Panc1 (cell line): Measurements from ENCODE around the gene NPM1. TPM values are rescaled to one million over a fixed set of nuclear protein-coding genes. Genes with fewer than 3 reads are reported as not detected.
A peak's percentile ranks its signal among the peaks of the same experiment; 100 is the strongest.
"Not testable (repeated sequence)": the region's sequence is repeated elsewhere in the genome, so short reads cannot be mapped to it uniquely, and the experiment has no call there.

Experiments used
- ATAC-seq: fragments of 200-7000 bp; cut with Tn5 transposase; 2 replicates; pipeline ENCODE4 v1.9.1; 2020; ENCODE audit warnings: mild to moderate bottlenecking, moderate library complexity
- BruUV-seq: library from RNA; stranded (reverse); fragments of 400-500 nt; replicated peaks from 2 replicates; lab custom pipeline; 2021; lab: Mats Ljungman, UMichigan
- CTCF ChIA-PET: fragments of 300-600 bp; sonication (Branson Sonifier 250); formaldehyde crosslinking; loops from one replicate; lab custom pipeline; 2022; ENCODE audit warnings: antibody characterized with exemption; lab: Charles Lee
- POLR2A ChIA-PET: fragments of 300-600 bp; sonication (Branson Sonifier 250); formaldehyde crosslinking; loops from one replicate; lab custom pipeline; 2022; ENCODE audit warnings: antibody characterized with exemption; lab: Charles Lee
- DNase-seq: peaks from one replicate; pipeline ENCODE4 v3.0.0-alpha.2; 2010; ENCODE audit warnings: low read depth, low spot score
- H3K27ac ChIP-seq: 2 replicates; pipeline ENCODE4 v1.5.1; 2011; ENCODE audit warnings: mild to moderate bottlenecking, low read length, inconsistent platforms
- H3K27me3 ChIP-seq: fragments of 200-500 bp; sonication (Bioruptor generic); 2 replicates; pipeline ENCODE4 v1.6.0; 2014; ENCODE audit warnings: low read length, inconsistent platforms; ENCODE audit not compliant: control insufficient read depth, insufficient read depth
- H3K36me3 ChIP-seq: fragments of 200-500 bp; sonication (Bioruptor generic); 2 replicates; pipeline ENCODE4 v1.5.1; 2014; ENCODE audit warnings: inconsistent platforms, mild to moderate bottlenecking, low read length, moderate library complexity; ENCODE audit not compliant: control insufficient read depth, insufficient read depth
- H3K4me1 ChIP-seq: 2 replicates; pipeline ENCODE4 v1.5.1; 2011; ENCODE audit warnings: inconsistent platforms, mild to moderate bottlenecking, low read length, moderate library complexity; ENCODE audit not compliant: control insufficient read depth, insufficient read depth
- H3K4me3 ChIP-seq, 2 experiments: 2 replicates each; pipeline ENCODE4 v1.5.1; 2011 to 2012; ENCODE audit warnings: low read depth in 2 of 2, low read length in 2 of 2, mild to moderate bottlenecking in 2 of 2, inconsistent platforms in 1 of 2, moderate library complexity in 1 of 2
- H3K9me3 ChIP-seq: fragments of 200-500 bp; sonication (Bioruptor generic); 2 replicates; pipeline ENCODE4 v1.5.1; 2014; ENCODE audit warnings: low read depth, mild to moderate bottlenecking, inconsistent platforms, low read length, moderate library complexity; ENCODE audit not compliant: control insufficient read depth, insufficient read depth
- POLR2AphosphoS5 ChIP-seq: IDR thresholded peaks from 2 replicates; pipeline ENCODE4 v1.6.1; 2012; ENCODE audit warnings: mild to moderate bottlenecking, low read depth, low read length, moderate library complexity
- SIN3A ChIP-seq: IDR thresholded peaks from 2 replicates; pipeline ENCODE4 v1.6.1; 2012; ENCODE audit warnings: low read depth, mild to moderate bottlenecking, low read length, moderate library complexity, borderline replicate concordance; ENCODE audit not compliant: insufficient read depth
- TCF7L2 ChIP-seq: IDR thresholded peaks from 2 replicates; pipeline ENCODE4 v1.6.1; 2011; ENCODE audit warnings: mild to moderate bottlenecking, low read depth, low read length, inconsistent platforms
- in situ Hi-C: cut with HindIII; loops from 2 replicates; pipeline ENCODE4 v1.10.0; 2016; ENCODE audit warnings: low sequenced_read_pairs, low pct_unique_long_range_greater_than_20kb
- intact Hi-C: fragments of 100-400 bp; cut with micrococcal nuclease; formaldehyde crosslinking; loops from one replicate; pipeline ENCODE4 v1.10.0; 2022; ENCODE audit not compliant: unreplicated experiment
- total RNA-seq: library from RNA; stranded (reverse); gene quantifications from one replicate; pipeline ENCODE4 v1.2.1, GENCODE V29; 2021; ENCODE audit not compliant: unreplicated experiment
- TF ChIP-seq, protein P1 (sequence below), 2 experiments: IDR thresholded peaks; 2 replicates each; pipeline ENCODE4 v1.6.1; 2011 to 2012; ENCODE audit warnings: low read depth in 2 of 2, control low read depth in 1 of 2, low read length in 1 of 2, mild to moderate bottlenecking in 1 of 2, moderate library complexity in 1 of 2; ENCODE audit not compliant: insufficient read depth in 1 of 2
- TF ChIP-seq, protein P2 (sequence below): fragments of 450-650 bp; IDR thresholded peaks from 2 replicates; pipeline ENCODE4 v1.5.1; 2017; ENCODE audit warnings: mild to moderate bottlenecking

NPM1 gene
- total RNA-seq, 1 experiment from 2014 or later: 1,864 TPM

DNA sequence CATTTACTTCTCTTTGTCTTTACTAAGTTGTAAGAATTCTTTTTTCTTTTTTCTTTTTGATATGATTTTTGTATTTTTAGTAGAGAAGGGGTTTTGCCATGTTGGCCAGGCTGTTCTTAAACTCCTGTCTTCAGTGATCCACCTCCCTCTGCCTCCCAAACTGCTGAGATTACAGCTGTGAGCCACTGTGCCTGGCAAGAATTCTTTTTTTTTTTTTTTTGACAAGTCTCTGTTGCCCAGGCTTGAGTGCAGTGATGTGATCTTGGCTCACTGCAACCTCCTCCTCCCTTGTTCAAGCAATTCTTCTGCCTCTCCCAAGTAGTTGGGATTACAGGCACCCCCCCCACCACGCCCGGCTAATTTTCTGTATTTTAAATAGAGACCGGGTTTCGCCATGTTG is 9.9 kb downstream of the NPM1 start:
- TF ChIP-seq, protein P1, sequence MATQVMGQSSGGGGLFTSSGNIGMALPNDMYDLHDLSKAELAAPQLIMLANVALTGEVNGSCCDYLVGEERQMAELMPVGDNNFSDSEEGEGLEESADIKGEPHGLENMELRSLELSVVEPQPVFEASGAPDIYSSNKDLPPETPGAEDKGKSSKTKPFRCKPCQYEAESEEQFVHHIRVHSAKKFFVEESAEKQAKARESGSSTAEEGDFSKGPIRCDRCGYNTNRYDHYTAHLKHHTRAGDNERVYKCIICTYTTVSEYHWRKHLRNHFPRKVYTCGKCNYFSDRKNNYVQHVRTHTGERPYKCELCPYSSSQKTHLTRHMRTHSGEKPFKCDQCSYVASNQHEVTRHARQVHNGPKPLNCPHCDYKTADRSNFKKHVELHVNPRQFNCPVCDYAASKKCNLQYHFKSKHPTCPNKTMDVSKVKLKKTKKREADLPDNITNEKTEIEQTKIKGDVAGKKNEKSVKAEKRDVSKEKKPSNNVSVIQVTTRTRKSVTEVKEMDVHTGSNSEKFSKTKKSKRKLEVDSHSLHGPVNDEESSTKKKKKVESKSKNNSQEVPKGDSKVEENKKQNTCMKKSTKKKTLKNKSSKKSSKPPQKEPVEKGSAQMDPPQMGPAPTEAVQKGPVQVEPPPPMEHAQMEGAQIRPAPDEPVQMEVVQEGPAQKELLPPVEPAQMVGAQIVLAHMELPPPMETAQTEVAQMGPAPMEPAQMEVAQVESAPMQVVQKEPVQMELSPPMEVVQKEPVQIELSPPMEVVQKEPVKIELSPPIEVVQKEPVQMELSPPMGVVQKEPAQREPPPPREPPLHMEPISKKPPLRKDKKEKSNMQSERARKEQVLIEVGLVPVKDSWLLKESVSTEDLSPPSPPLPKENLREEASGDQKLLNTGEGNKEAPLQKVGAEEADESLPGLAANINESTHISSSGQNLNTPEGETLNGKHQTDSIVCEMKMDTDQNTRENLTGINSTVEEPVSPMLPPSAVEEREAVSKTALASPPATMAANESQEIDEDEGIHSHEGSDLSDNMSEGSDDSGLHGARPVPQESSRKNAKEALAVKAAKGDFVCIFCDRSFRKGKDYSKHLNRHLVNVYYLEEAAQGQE (IDR thresholded peaks at IDR 0.05; ENCODE audit: insufficient read depth in 1 of 2, low read depth in 2 of 2, low read length in 1 of 2): no peak
- TF ChIP-seq SIN3A (no peak), TCF7L2 (no peak), POLR2AphosphoS5 (no peak)
- TF ChIP-seq, protein P2, sequence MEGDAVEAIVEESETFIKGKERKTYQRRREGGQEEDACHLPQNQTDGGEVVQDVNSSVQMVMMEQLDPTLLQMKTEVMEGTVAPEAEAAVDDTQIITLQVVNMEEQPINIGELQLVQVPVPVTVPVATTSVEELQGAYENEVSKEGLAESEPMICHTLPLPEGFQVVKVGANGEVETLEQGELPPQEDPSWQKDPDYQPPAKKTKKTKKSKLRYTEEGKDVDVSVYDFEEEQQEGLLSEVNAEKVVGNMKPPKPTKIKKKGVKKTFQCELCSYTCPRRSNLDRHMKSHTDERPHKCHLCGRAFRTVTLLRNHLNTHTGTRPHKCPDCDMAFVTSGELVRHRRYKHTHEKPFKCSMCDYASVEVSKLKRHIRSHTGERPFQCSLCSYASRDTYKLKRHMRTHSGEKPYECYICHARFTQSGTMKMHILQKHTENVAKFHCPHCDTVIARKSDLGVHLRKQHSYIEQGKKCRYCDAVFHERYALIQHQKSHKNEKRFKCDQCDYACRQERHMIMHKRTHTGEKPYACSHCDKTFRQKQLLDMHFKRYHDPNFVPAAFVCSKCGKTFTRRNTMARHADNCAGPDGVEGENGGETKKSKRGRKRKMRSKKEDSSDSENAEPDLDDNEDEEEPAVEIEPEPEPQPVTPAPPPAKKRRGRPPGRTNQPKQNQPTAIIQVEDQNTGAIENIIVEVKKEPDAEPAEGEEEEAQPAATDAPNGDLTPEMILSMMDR: no peak
- Histone ChIP-seq H3K27me3 (no peaks in the 10 kb centered on the region), H3K36me3 (peaks cover 40% of the 10 kb centered on the region), H3K4me1 (peaks cover 38% of the 10 kb centered on the region), H3K27ac (no peak overlapping the region), H3K9me3 (no peaks in the 10 kb centered on the region), H3K4me3 (no peak overlapping the region)
- DNase-seq (no peak), ATAC-seq (no peak)
- ChIA-PET POLR2A (no interaction called here), CTCF (no interaction called here)
- no TSS peak for BruUV-seq
- in situ Hi-C loops (no loop called here), intact Hi-C loops (no loop called here)

DNA sequence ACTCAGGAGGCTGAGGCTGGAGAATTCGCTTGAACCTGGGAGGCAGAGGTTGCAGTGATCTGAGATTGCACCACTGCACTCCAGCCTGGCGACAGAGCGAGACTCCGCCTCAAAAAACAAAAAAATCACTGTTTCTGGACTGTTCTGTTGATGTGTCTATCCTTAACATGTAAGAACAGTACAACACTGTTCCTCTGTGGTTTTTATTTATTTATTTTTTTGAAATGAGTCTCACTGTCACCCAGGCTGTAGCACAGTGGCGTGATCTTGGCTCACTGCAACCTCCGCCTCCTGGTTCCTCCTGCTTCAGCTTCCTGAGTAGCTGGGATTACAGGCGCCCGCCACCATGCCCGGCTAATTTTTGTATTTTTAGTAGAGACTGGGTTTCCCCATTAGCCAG is 11.0 kb downstream of the NPM1 start:
- H3K4me3 ChIP-seq, H3K9me3 ChIP-seq, intact Hi-C loops, BruUV-seq, H3K27ac ChIP-seq, H3K27me3 ChIP-seq, DNase-seq, in situ Hi-C loops, POLR2A ChIA-PET, CTCF ChIA-PET: not testable (repeated sequence)
- peaks cover 32% of the 10 kb centered on the region for H3K4me1 ChIP-seq
- peaks cover 29% of the 10 kb centered on the region for H3K36me3 ChIP-seq
- peak; percentile 62; the same call in 1 of the 2 replicates for ATAC-seq

DNA sequence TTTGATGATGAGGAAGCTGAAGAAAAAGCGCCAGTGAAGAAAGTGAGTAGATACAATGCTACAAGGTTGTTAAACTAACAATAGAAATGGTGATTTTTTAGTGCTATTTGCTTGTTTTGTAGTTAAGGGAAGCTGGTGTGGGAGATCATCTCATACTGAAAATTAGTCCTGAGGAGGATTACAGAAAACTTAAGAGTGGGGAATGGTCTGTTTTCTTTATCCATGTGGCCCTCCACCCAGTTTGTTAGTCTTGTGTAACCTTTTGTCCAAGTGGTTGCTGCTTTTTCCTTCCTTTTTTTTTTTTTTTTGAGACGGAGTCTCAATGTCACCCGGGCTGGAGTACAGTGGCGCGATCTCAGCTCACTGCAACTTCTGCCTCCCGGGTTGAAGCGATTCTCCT is 12.5 kb downstream of the NPM1 start:
- Histone ChIP-seq H3K27me3 (no peaks in the 10 kb centered on the region), H3K4me1 (peaks cover 31% of the 10 kb centered on the region), H3K4me3 (no peak overlapping the region), H3K9me3 (no peaks in the 10 kb centered on the region), H3K36me3 (peaks cover 32% of the 10 kb centered on the region), H3K27ac (no peak overlapping the region)
- intact Hi-C loops: no loop called here
- no peak for DNase-seq
- TF ChIP-seq SIN3A (no peak), TCF7L2 (no peak), POLR2AphosphoS5 (no peak)
- TF ChIP-seq, protein P2: no peak
- TF ChIP-seq, protein P1 (IDR thresholded peaks at IDR 0.05; ENCODE audit: insufficient read depth in 1 of 2, low read depth in 2 of 2, low read length in 1 of 2): no peak
- POLR2A ChIA-PET: no interaction called here
- CTCF ChIA-PET: no interaction called here
- in situ Hi-C loops: loop anchor here (25.0 kb wide), 1 partner anchor 462 kb away; no protein-coding TSS in a partner anchor
- ATAC-seq: no peak
- BruUV-seq: TSS peak; percentile 9
